Measurements from ENCODE around the gene AGPS.
"Not testable (repeated sequence)": the region's sequence is repeated elsewhere in the genome, so short reads cannot be mapped to it uniquely, and the experiment has no call there.

The AGPS gene

DNA sequence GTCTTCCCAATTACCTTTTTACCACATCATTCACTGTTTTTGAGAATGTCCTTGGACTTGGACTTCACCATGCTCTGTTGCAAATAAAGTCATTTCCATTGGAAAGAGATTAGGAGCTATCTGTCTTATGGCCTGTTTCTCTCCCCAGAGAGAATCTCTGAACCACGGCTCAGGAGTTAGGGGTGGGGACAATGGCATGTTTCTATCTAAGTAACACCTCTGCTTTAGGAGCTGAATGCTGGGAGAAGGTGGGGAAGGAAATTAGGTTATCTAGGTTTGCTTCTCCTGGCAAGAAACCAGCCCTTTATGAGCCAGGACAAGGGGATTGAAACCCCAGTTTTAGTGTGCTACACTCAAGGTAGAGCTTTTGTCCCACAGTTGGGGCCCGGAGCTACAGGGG is 86.3 kb downstream of the AGPS start:
- Histone ChIP-seq H3K36me3 (ENCODE audit: insufficient read depth, low read length) (no peaks in the 10 kb centered on the region), H3K27ac (ENCODE audit: low read depth, low read length) (no peak overlapping the region)

GRCh38 chr2:177482195-177482594 is 89.6 kb downstream of the AGPS start:
- H3K9me3 ChIP-seq (ENCODE audit: low read length), result no peaks in the 10 kb centered on the region
- H3K9ac ChIP-seq (ENCODE audit: low read length), result no peak overlapping the region
- no peak overlapping the region for H3K4me3 ChIP-seq (ENCODE audit: low read depth in 1 of 2, low read length in 2 of 2)
- no peak overlapping the region for H3K27ac ChIP-seq (ENCODE audit: low read depth, low read length)
- no peaks in the 10 kb centered on the region for H3K36me3 ChIP-seq (ENCODE audit: insufficient read depth, low read length)
- no peaks in the 10 kb centered on the region for H3K4me1 ChIP-seq (ENCODE audit: insufficient read depth, low read length)
- no peaks in the 10 kb centered on the region for H3K27me3 ChIP-seq (ENCODE audit: control insufficient read depth in 1 of 2, insufficient read depth in 2 of 2, low read length in 2 of 2)

More for the DNA sequence above, 86.3 kb downstream of the AGPS start:
- no peak overlapping the region for H3K9ac ChIP-seq (ENCODE audit: low read length)
- no peaks in the 10 kb centered on the region for H3K27me3 ChIP-seq (ENCODE audit: control insufficient read depth in 1 of 2, insufficient read depth in 2 of 2, low read length in 2 of 2)
- H3K9me3 ChIP-seq (ENCODE audit: low read length), result no peaks in the 10 kb centered on the region
- no peaks in the 10 kb centered on the region for H3K4me1 ChIP-seq (ENCODE audit: insufficient read depth, low read length)
- H3K4me3 ChIP-seq (ENCODE audit: low read depth in 1 of 2, low read length in 2 of 2), result no peak overlapping the region

DNA sequence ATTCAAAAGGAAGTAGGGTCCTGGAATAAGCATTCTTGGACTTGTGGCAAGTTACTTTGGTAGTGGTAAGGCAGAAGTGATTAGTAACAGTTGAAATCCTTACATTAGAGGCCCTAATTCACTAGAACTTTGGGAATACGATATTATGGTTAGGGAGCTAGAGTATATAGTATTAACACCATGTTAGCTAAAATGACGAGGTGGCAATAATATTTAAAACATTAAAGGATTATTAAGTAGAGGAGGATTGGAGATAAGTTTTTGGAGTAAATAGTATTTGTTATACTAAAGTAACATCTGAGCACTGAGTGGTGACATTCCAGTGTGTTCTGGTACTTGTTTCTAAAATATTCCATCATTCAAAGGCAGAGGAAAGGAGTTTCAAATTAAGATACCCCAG is 91.0 kb downstream of the AGPS start:
- no peaks in the 10 kb centered on the region for H3K9me3 ChIP-seq (ENCODE audit: low read length)
- H3K27ac ChIP-seq (ENCODE audit: low read depth, low read length), result no peak overlapping the region
- H3K27me3 ChIP-seq (ENCODE audit: control insufficient read depth in 1 of 2, insufficient read depth in 2 of 2, low read length in 2 of 2), result no peaks in the 10 kb centered on the region
- no peaks in the 10 kb centered on the region for H3K4me1 ChIP-seq (ENCODE audit: insufficient read depth, low read length)
- no peaks in the 10 kb centered on the region for H3K36me3 ChIP-seq (ENCODE audit: insufficient read depth, low read length)
- no peak overlapping the region for H3K9ac ChIP-seq (ENCODE audit: low read length)
- H3K4me3 ChIP-seq (ENCODE audit: low read depth in 1 of 2, low read length in 2 of 2), result no peak overlapping the region

DNA sequence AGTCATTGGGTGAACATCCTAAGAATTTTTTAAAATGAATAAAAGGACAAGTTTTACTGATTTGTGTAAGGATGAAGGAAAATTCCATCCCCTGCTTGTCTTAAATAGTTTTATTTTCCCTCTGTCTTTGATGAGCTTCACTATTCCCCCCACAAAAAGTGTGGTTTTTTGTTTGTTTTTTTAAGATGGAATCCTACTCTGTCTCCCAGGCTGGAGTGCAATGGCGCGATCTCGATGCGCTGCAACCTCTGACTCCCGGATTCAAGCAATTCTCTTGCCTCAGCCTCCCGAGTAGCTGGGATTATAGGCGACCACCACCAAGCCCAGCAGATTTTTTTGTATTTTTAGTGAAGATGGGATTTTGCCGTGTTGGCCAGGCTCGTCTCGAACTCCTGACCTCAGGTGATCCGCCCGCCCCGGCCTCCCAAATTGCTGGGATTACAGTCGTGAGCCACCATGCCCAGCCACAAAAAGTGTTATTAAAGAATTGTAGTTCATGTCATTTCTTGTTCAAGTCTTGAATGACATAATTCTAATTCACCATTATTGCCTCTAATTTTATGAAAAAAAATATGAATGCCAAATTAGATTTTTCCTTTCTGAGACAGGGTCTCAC is 91.7 kb downstream of the AGPS start:
- Histone ChIP-seq H3K4me1 (ENCODE audit: insufficient read depth, low read length) (no peaks in the 10 kb centered on the region), H3K36me3 (ENCODE audit: insufficient read depth, low read length) (no peaks in the 10 kb centered on the region), H3K27me3 (ENCODE audit: control insufficient read depth in 1 of 2, insufficient read depth in 2 of 2, low read length in 2 of 2) (no peaks in the 10 kb centered on the region), H3K9ac (ENCODE audit: low read length) (no peak overlapping the region), H3K27ac (ENCODE audit: low read depth, low read length) (no peak overlapping the region), H3K4me3 (ENCODE audit: low read depth in 1 of 2, low read length in 2 of 2) (no peak overlapping the region), H3K9me3 (ENCODE audit: low read length) (no peaks in the 10 kb centered on the region)

- H3K4me1 ChIP-seq (ENCODE audit: insufficient read depth, low read length), result not testable (repeated sequence)
Observed at GRCh38 chr2:177485657-177486056, 93.1 kb downstream of the AGPS start.

DNA sequence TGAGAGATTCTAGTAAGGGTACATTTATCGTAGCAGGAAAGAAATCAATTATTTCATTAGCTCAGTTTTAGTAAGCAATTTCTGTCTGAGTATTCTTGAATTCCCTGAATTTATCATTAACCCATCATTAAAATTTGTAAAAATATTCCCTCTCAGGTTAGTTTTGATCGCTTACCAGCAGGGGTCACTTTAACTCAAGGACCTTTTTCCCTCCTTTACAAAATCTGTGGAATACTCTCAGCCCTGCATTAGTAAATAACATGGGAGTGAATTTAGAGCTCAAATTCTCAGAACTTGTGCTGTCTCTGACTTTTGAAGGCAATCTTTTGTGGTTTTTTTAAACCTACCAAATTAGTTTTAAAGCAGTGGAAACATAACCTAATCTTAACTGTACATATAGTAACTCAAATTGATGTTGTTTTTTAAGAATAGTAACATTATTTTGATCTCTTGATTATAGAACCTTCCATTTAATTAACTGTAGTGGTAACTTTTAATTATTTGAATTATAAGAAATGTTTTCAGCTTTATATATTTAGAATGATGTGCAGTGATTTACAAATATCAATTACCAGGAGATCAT is 97.2 kb downstream of the AGPS start:
- no peak overlapping the region for H3K4me3 ChIP-seq (ENCODE audit: low read depth in 1 of 2, low read length in 2 of 2)
- no peak overlapping the region for H3K27ac ChIP-seq (ENCODE audit: low read depth, low read length)
- H3K4me1 ChIP-seq (ENCODE audit: insufficient read depth, low read length), result no peaks in the 10 kb centered on the region
- H3K36me3 ChIP-seq (ENCODE audit: insufficient read depth, low read length), result peaks cover 6% of the 10 kb centered on the region
- H3K9me3 ChIP-seq (ENCODE audit: low read length), result no peaks in the 10 kb centered on the region
- no peak overlapping the region for H3K9ac ChIP-seq (ENCODE audit: low read length)
- H3K27me3 ChIP-seq (ENCODE audit: control insufficient read depth in 1 of 2, insufficient read depth in 2 of 2, low read length in 2 of 2), result no peaks in the 10 kb centered on the region

More at GRCh38 chr2:177485657-177486056, 93.1 kb downstream of the AGPS start:
- not testable (repeated sequence) for H3K4me3 ChIP-seq (ENCODE audit: low read depth in 1 of 2, low read length in 2 of 2); H3K27ac ChIP-seq (ENCODE audit: low read depth, low read length); H3K27me3 ChIP-seq (ENCODE audit: control insufficient read depth in 1 of 2, insufficient read depth in 2 of 2, low read length in 2 of 2); H3K36me3 ChIP-seq (ENCODE audit: insufficient read depth, low read length); H3K9me3 ChIP-seq (ENCODE audit: low read length); H3K9ac ChIP-seq (ENCODE audit: low read length)

DNA sequence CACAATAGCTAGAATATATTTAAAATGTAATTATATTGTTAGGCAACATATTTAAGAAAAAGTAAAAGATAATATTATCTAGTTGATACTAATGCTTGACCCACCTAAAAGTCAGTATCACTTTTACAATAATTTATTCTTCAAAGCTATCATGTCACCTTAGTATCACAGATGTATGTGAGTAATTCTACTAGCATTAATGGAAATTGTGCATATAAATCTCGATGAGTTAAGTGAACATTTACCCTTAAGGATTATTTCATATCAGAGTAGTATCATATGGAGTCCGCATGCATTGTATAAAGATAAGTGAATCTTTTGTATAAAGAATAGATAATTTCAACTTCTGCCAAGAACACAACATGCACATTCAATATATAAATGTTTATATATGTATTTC is 103.4 kb downstream of the AGPS start:
- Histone ChIP-seq H3K36me3 (ENCODE audit: insufficient read depth, low read length) (peaks cover 6% of the 10 kb centered on the region), H3K4me3 (ENCODE audit: low read depth in 1 of 2, low read length in 2 of 2) (no peak overlapping the region), H3K27ac (ENCODE audit: low read depth, low read length) (no peak overlapping the region)

DNA sequence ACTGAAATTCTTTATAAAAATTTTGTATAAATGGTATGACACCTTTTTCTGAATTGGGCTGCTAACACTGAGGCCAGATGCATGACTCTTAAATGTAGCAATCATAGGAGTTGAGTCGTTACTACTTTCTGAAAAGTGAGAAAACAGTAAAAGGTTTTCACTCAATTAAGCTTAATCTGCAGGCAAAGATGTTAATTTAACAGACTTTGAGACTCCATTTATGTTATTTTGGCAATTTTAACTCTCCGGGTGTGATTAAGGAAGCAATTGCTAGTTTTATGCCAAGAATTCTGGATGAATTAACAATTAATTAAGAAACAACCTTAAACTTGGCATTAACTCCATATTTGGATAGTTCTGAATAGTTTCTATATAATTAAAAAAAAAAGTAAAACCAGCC is 104.3 kb downstream of the AGPS start:
- no peak overlapping the region for H3K27ac ChIP-seq (ENCODE audit: low read depth, low read length)
- no peaks in the 10 kb centered on the region for H3K9me3 ChIP-seq (ENCODE audit: low read length)
- no peaks in the 10 kb centered on the region for H3K4me1 ChIP-seq (ENCODE audit: insufficient read depth, low read length)
- peaks cover 6% of the 10 kb centered on the region for H3K36me3 ChIP-seq (ENCODE audit: insufficient read depth, low read length)
- H3K4me3 ChIP-seq (ENCODE audit: low read depth in 1 of 2, low read length in 2 of 2), result no peak overlapping the region
- H3K27me3 ChIP-seq (ENCODE audit: control insufficient read depth in 1 of 2, insufficient read depth in 2 of 2, low read length in 2 of 2), result no peaks in the 10 kb centered on the region
- no peak overlapping the region for H3K9ac ChIP-seq (ENCODE audit: low read length)

More for the DNA sequence above, 103.4 kb downstream of the AGPS start:
- Histone ChIP-seq H3K27me3 (ENCODE audit: control insufficient read depth in 1 of 2, insufficient read depth in 2 of 2, low read length in 2 of 2) (no peaks in the 10 kb centered on the region), H3K9ac (ENCODE audit: low read length) (no peak overlapping the region), H3K9me3 (ENCODE audit: low read length) (no peaks in the 10 kb centered on the region), H3K4me1 (ENCODE audit: insufficient read depth, low read length) (no peaks in the 10 kb centered on the region)

DNA sequence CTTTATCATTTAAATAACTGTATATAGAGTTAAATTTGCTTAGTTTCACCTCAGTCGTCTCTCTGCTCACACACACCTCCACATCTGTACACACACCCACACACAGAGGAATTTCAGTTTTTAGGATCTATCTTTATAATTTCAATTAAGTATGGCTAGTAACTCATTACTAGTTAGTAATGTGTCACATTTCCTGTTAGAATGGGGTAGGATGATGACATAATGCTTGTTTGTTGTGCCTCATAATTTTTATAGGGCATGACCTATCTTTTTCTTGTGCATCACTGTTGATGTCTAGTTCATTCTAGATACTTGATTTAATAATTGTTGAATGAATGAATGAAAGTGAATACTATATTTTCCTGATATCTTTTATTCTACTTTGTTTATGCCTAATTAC is 108.6 kb downstream of the AGPS start:
- no peak overlapping the region for H3K27ac ChIP-seq (ENCODE audit: low read depth, low read length)
- H3K9ac ChIP-seq (ENCODE audit: low read length), result no peak overlapping the region
- H3K36me3 ChIP-seq (ENCODE audit: insufficient read depth, low read length), result no peaks in the 10 kb centered on the region
- no peaks in the 10 kb centered on the region for H3K4me1 ChIP-seq (ENCODE audit: insufficient read depth, low read length)
- no peaks in the 10 kb centered on the region for H3K27me3 ChIP-seq (ENCODE audit: control insufficient read depth in 1 of 2, insufficient read depth in 2 of 2, low read length in 2 of 2)
- H3K9me3 ChIP-seq (ENCODE audit: low read length), result no peaks in the 10 kb centered on the region
- no peak overlapping the region for H3K4me3 ChIP-seq (ENCODE audit: low read depth in 1 of 2, low read length in 2 of 2)

DNA sequence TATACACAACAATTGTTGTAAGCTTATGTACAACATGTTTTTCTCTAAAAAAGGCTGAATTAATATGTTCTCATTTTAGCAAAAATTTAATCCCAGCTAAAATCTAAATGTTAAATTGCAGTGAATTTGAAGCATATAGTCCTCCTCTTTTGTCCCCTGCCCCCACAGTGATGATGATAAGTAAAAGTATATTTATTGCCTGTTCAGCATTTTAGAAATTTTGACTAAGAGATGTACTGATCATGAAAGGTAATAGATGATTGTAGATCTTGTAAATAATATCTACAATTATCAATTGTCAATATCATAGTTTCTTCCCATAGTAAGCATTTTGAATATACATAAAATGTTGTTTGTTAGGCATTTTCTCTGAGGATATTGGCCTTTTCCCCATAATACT is 113.9 kb downstream of the AGPS start:
- Histone ChIP-seq H3K4me3 (ENCODE audit: low read depth in 1 of 2, low read length in 2 of 2) (no peak overlapping the region), H3K4me1 (ENCODE audit: insufficient read depth, low read length) (no peaks in the 10 kb centered on the region), H3K36me3 (ENCODE audit: insufficient read depth, low read length) (no peaks in the 10 kb centered on the region), H3K9me3 (ENCODE audit: low read length) (no peaks in the 10 kb centered on the region), H3K27me3 (ENCODE audit: control insufficient read depth in 1 of 2, insufficient read depth in 2 of 2, low read length in 2 of 2) (no peaks in the 10 kb centered on the region), H3K27ac (ENCODE audit: low read depth, low read length) (no peak overlapping the region), H3K9ac (ENCODE audit: low read length) (no peak overlapping the region)

GRCh38 chr2:177506998-177507397 is 114.4 kb downstream of the AGPS start:
- no peaks in the 10 kb centered on the region for H3K9me3 ChIP-seq (ENCODE audit: low read length)
- H3K9ac ChIP-seq (ENCODE audit: low read length), result no peak overlapping the region
- H3K36me3 ChIP-seq (ENCODE audit: insufficient read depth, low read length), result no peaks in the 10 kb centered on the region
- H3K4me1 ChIP-seq (ENCODE audit: insufficient read depth, low read length), result no peaks in the 10 kb centered on the region
- no peak overlapping the region for H3K27ac ChIP-seq (ENCODE audit: low read depth, low read length)
- H3K27me3 ChIP-seq (ENCODE audit: control insufficient read depth in 1 of 2, insufficient read depth in 2 of 2, low read length in 2 of 2), result no peaks in the 10 kb centered on the region
- H3K4me3 ChIP-seq (ENCODE audit: low read depth in 1 of 2, low read length in 2 of 2), result no peak overlapping the region
